Measurements from ENCODE around the gene EFHD1.

The EFHD1 gene

DNA sequence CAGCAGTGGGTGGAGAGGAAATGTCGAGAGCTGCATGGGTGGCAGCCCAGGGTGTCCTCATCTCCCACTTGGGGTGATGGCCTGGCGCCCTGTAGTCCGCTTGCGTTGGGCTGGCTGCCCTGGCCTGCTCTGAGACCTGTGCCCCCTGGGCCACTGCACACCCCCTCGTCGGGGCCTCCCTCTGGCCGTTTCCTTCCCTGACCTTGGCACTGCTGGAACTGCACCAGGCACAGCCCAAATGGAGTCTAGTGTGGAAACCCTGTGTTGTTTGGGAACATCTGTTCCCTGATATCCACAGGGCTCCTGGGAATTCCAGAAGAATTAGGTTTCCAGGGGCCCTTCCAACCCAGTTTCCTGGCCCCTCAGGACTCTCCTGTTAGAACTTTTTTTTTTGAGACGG, 13.9 kb downstream of the EFHD1 start:
- no peak for DNase-seq (ENCODE audit: low read depth)
- TF ChIP-seq, protein P1, sequence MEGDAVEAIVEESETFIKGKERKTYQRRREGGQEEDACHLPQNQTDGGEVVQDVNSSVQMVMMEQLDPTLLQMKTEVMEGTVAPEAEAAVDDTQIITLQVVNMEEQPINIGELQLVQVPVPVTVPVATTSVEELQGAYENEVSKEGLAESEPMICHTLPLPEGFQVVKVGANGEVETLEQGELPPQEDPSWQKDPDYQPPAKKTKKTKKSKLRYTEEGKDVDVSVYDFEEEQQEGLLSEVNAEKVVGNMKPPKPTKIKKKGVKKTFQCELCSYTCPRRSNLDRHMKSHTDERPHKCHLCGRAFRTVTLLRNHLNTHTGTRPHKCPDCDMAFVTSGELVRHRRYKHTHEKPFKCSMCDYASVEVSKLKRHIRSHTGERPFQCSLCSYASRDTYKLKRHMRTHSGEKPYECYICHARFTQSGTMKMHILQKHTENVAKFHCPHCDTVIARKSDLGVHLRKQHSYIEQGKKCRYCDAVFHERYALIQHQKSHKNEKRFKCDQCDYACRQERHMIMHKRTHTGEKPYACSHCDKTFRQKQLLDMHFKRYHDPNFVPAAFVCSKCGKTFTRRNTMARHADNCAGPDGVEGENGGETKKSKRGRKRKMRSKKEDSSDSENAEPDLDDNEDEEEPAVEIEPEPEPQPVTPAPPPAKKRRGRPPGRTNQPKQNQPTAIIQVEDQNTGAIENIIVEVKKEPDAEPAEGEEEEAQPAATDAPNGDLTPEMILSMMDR (IDR thresholded peaks at IDR 0.05; ENCODE audit: control insufficient read depth, extremely low read depth, insufficient read depth): no peak
- H3K4me3 ChIP-seq (ENCODE audit: low read depth, low read length): no peak overlapping the region

DNA sequence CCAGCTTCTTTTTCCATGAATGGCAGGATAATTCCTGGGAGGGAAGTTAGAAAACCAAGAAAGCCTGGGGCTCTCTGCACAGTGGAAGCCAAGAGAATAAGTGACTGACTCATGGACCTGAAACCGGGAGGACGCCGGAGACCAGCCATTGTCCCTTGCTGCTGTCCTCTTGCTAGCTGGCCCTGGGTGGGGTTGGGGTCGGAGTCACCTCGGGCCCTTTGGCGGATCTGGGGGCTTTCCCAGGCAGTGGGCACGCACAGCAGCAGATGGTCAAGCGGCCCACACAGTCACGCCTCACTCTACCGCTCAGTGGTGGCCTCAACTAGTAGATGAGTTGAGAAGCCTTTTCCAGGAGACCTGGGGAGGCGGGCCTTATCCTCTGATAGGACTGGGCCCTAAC, 15.6 kb downstream of the EFHD1 start:
- TF ChIP-seq, protein P1 (IDR thresholded peaks at IDR 0.05; ENCODE audit: control insufficient read depth, extremely low read depth, insufficient read depth): no peak
- H3K4me3 ChIP-seq (ENCODE audit: low read depth, low read length): no peak overlapping the region
- DNase-seq (ENCODE audit: low read depth): no peak

DNA sequence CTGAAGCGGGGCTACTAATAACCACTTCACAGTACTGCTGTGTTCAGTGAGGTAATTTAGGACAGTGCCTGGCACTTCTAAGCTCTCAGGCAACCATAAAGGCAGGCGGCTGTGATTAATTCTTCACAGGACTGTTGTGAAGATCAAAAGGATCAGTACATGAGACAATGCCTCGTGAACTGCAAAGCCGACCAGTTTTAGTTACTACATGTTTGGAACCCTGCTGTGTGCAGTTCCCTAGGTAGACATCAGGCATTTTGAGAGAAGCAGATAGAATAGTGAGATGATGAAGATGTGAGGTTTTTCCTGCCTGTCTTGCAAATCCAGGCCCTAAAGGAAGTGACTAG, 19.1 kb downstream of the EFHD1 start:
- TF ChIP-seq, protein P1 (IDR thresholded peaks at IDR 0.05; ENCODE audit: control insufficient read depth, extremely low read depth, insufficient read depth): no peak
- no peak overlapping the region for H3K4me3 ChIP-seq (ENCODE audit: low read depth, low read length)
- no peak for DNase-seq (ENCODE audit: low read depth)

DNA sequence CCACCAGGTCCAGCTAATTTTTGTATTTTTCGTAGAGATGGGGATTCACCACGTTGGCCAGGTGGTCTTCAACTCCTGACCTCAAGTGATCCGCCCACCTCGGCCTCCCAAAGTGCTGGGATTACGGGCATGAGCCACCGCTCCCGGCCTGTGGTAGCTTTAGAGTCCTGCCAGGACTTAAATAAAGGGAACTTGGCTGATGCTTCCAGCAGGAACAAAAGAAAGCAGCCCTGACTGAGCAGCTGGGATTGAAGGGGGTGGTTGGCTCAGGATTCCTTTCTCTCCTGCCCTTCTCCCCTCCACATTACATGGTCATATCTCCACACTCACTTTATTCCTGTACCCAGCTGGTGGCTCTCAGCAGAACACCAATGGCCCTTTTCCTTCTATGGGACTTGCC, 20.0 kb downstream of the EFHD1 start:
- no peak for DNase-seq (ENCODE audit: low read depth)
- H3K4me3 ChIP-seq (ENCODE audit: low read depth, low read length): no peak overlapping the region
- TF ChIP-seq, protein P1 (IDR thresholded peaks at IDR 0.05; ENCODE audit: control insufficient read depth, extremely low read depth, insufficient read depth): no peak

DNA sequence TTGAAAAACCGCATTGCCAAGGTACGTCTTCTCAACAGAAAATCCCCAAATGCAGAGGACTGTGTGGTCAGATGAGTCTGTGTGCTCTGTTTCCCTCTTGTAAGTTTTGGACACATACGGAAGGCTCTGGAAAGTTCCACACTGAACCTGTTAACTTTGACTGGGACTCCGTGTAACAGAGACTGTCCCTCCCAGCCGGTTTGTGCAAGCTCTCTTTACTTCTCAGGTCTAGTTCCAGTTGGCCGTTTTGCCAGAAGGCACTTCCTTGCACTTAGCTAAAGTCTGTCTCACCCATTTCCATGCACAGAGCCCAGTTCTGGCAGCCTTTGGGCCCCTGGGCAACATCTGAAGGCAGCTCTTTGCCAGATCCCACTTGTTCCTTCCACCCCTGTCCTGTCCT, 22.0 kb downstream of the EFHD1 start:
- TF ChIP-seq, protein P1 (IDR thresholded peaks at IDR 0.05; ENCODE audit: control insufficient read depth, extremely low read depth, insufficient read depth): no peak

DNA sequence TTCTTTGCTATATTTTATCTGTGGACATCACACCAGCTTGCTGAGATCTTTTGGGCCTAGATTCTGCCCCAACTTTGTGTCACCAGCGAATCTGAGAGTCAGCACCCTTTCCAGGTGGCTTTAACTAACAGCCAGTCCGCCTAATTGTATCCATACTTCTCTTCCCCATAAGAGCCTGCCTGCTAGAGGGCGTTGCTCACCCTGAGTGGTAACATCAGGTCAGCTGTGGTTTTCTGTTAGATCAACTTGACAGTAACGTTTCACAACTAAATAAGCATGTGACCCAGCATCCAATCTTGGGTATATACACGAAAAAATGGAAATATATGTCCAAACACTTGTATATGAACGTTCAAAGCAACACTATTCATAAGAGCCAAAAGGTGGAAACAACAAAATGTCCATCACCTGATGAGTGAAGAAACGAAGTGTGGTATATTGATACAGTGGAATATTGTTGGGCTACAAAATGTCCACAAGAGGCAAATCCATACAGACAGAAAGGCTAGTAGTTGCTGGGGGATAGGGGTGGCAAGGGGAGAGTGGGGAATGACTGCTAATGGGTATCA, 24.9 kb downstream of the EFHD1 start:
- H3K4me3 ChIP-seq (ENCODE audit: low read depth, low read length): no peak overlapping the region
- no peak for DNase-seq (ENCODE audit: low read depth)
- TF ChIP-seq, protein P1 (IDR thresholded peaks at IDR 0.05; ENCODE audit: control insufficient read depth, extremely low read depth, insufficient read depth): peak; percentile 23; the same call in 1 of the 2 replicates

More for the DNA sequence above, 22.0 kb downstream of the EFHD1 start:
- no peak overlapping the region for H3K4me3 ChIP-seq (ENCODE audit: low read depth, low read length)
- peak; percentile 54 for DNase-seq (ENCODE audit: low read depth)

DNA sequence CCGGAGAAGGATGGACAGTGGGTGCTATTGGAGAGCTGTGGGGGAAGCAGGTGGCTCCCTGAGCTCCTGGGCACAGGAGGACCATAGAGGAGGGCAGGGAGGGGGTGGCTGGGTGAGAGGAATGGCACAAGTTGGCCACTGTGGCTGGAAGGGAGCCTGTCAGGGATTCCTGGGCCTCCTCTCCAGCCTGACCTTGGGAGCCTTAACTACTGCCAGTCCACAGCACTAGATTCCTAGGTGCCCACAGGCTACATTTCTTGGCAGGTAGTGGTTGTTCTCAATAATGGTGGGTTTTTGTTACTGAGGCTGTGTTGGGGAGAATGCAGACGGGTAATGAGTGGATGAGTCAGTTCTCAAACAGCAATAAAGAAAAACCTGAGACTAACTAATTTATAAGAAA, 26.0 kb downstream of the EFHD1 start:
- TF ChIP-seq, protein P1 (IDR thresholded peaks at IDR 0.05; ENCODE audit: control insufficient read depth, extremely low read depth, insufficient read depth): no peak
- H3K4me3 ChIP-seq (ENCODE audit: low read depth, low read length): no peak overlapping the region
- no peak for DNase-seq (ENCODE audit: low read depth)

All from LNCaP clone FGC (cell line).